HG03135 (cell line): ENCODE data around the gene RCL1.
"Not testable (repeated sequence)": the region's sequence is repeated elsewhere in the genome, so short reads cannot be mapped to it uniquely, and the experiment has no call there.

Source experiments
- ATAC-seq: cut with Tn5 transposase; IDR thresholded peaks from one replicate; pipeline ENCODE4 v1.9.1; 2021; ENCODE audit warnings: mild to moderate bottlenecking, moderate library complexity; ENCODE audit not compliant: unreplicated experiment

RCL1 gene

GRCh38 chr9:4792572-4793458, at the start of gene RCL1:
TSS of gene RCL1 (plus strand) at chr9:4792944. CDS start at chr9:4793092, 148 bp downstream.
- peak; percentile 94 for ATAC-seq

GRCh38 chr9:4743131-4743875, 49.4 kb upstream of the RCL1 start:
- no peak for ATAC-seq

GRCh38 chr9:4746278-4747030, 46.3 kb upstream of the RCL1 start:
- no peak for ATAC-seq

GRCh38 chr9:4748612-4749011, 44.1 kb upstream of the RCL1 start:
- ATAC-seq: no peak

GRCh38 chr9:4750023-4750673, 42.6 kb upstream of the RCL1 start:
- ATAC-seq: no peak

- not testable (repeated sequence) for ATAC-seq
Observed at GRCh38 chr9:4754530-4754929, 38.2 kb upstream of the RCL1 start.

- ATAC-seq: no peak
Observed at GRCh38 chr9:4755026-4755609, 37.6 kb upstream of the RCL1 start.

GRCh38 chr9:4756420-4756819, 36.3 kb upstream of the RCL1 start:
- ATAC-seq: no peak

GRCh38 chr9:4760122-4760521, 32.6 kb upstream of the RCL1 start:
- no peak for ATAC-seq

GRCh38 chr9:4762108-4762885, 30.4 kb upstream of the RCL1 start:
- peak; percentile 76 for ATAC-seq

- ATAC-seq: peak; percentile 9
Observed at GRCh38 chr9:4762886-4763541, 29.7 kb upstream of the RCL1 start.

- no peak for ATAC-seq
Observed at GRCh38 chr9:4764033-4764432, 28.7 kb upstream of the RCL1 start.

GRCh38 chr9:4768681-4769080, 24.1 kb upstream of the RCL1 start:
- no peak for ATAC-seq

- ATAC-seq: no peak
Observed at GRCh38 chr9:4769321-4770080, 23.2 kb upstream of the RCL1 start.

- ATAC-seq: no peak
Observed at GRCh38 chr9:4771788-4772187, 21.0 kb upstream of the RCL1 start.

- ATAC-seq: no peak
Observed at GRCh38 chr9:4774209-4774608, 18.5 kb upstream of the RCL1 start.

- not testable (repeated sequence) for ATAC-seq
Observed at GRCh38 chr9:4774958-4775357, 17.8 kb upstream of the RCL1 start.

GRCh38 chr9:4780651-4781050, 12.1 kb upstream of the RCL1 start:
- no peak for ATAC-seq
